HepG2 (cell line): ENCODE data around the gene NEIL1. TPM values are rescaled to one million over a fixed set of nuclear protein-coding genes. Genes with fewer than 3 reads are reported as not detected.
A peak's percentile ranks its signal among the peaks of the same experiment; 100 is the strongest.

Experiments
- HMGA1 ChIP-seq: sonication (generic); formaldehyde crosslinking; conservative IDR thresholded peaks from 2 replicates; pipeline ENCODE4 v1.4.0; 2020; ENCODE audit warnings: missing genetic modification reagents
- MED1 ChIP-seq: sonication (generic); formaldehyde crosslinking; IDR thresholded peaks from 2 replicates; pipeline ENCODE4 v1.4.0; 2020; ENCODE audit warnings: missing genetic modification reagents
- PTBP1 ChIP-seq: fragments of 200-400 bp; formaldehyde crosslinking; IDR thresholded peaks from 2 replicates; pipeline ENCODE4 v1.6.1; 2018; ENCODE audit warnings: low read length, low read depth; ENCODE audit not compliant: poor library complexity, severe bottlenecking
- ZNF569 ChIP-seq: sonication (generic); formaldehyde crosslinking; IDR thresholded peaks from 2 replicates; pipeline ENCODE4 v1.5.0; 2020; ENCODE audit warnings: mild to moderate bottlenecking, missing genetic modification reagents, moderate library complexity, borderline replicate concordance
- ZNF572 ChIP-seq: sonication (generic); formaldehyde crosslinking; IDR thresholded peaks from 2 replicates; pipeline ENCODE4 v1.5.1; 2020; ENCODE audit warnings: mild to moderate bottlenecking, missing genetic modification reagents
- ZNF782 ChIP-seq: sonication (generic); formaldehyde crosslinking; IDR thresholded peaks from 2 replicates; pipeline ENCODE4 v1.4.0; 2020; ENCODE audit warnings: missing genetic modification reagents, mild to moderate bottlenecking, borderline replicate concordance
- polyA plus RNA-seq, 8 experiments: library from polyadenylated mRNA; depleted of rRNA in 3 of 8; stranded (reverse) in 7 of 8; unstranded in 1 of 8; fragments of >200 nt; fragmentation: Illumina TruSeq in 4 of 8; extraction: Trizol in 4 of 8; gene quantifications; 2 replicates each; pipeline versions ENCODE4 v1.2.1 to v1.2.3, GENCODE V29; 2011 to 2016; ENCODE audit warnings: low read depth in 4 of 8, missing spikeins in 1 of 8, mixed read lengths in 1 of 8; ENCODE audit not compliant: insufficient read depth in 1 of 8
- total RNA-seq, 5 experiments: library from RNA; depleted of rRNA; stranded (reverse); fragments of >200 nt; fragmentation: Illumina TruSeq; extraction: Trizol; gene quantifications; 2 replicates each; pipeline ENCODE4 v1.2.3, GENCODE V29; 2016; ENCODE audit warnings: low read depth in 1 of 5
- TF ChIP-seq, protein P1 (sequence below): sonication (generic); formaldehyde crosslinking; IDR thresholded peaks from 2 replicates; pipeline ENCODE4 v1.4.0; 2020; ENCODE audit warnings: mild to moderate bottlenecking, missing genetic modification reagents
- TF ChIP-seq, protein P2 (sequence below): sonication (generic); formaldehyde crosslinking; IDR thresholded peaks from 2 replicates; pipeline ENCODE4 v1.4.0; 2020; ENCODE audit warnings: missing genetic modification reagents
- TF ChIP-seq, protein P3 (sequence below): IDR thresholded peaks from 2 replicates; pipeline ENCODE4 v1.6.1; 2012; ENCODE audit warnings: low read depth, low read length, improper control_type of control experiment
- TF ChIP-seq, protein P4 (sequence below): sonication (generic); formaldehyde crosslinking; conservative IDR thresholded peaks from 2 replicates; pipeline ENCODE4 v1.8.0; 2022; ENCODE audit warnings: missing genetic modification reagents
- TF ChIP-seq, protein P5 (sequence below): sonication (generic); formaldehyde crosslinking; IDR thresholded peaks from 2 replicates; pipeline ENCODE4 v1.5.0; 2020; ENCODE audit warnings: mild to moderate bottlenecking, missing genetic modification reagents

The NEIL1 gene
- total and polyA plus RNA-seq, 2 of the 13 experiments (the other 11 are each of a cell fraction or from before 2014, with no cell fraction given) = 10.4 to 15.5 TPM

DNA sequence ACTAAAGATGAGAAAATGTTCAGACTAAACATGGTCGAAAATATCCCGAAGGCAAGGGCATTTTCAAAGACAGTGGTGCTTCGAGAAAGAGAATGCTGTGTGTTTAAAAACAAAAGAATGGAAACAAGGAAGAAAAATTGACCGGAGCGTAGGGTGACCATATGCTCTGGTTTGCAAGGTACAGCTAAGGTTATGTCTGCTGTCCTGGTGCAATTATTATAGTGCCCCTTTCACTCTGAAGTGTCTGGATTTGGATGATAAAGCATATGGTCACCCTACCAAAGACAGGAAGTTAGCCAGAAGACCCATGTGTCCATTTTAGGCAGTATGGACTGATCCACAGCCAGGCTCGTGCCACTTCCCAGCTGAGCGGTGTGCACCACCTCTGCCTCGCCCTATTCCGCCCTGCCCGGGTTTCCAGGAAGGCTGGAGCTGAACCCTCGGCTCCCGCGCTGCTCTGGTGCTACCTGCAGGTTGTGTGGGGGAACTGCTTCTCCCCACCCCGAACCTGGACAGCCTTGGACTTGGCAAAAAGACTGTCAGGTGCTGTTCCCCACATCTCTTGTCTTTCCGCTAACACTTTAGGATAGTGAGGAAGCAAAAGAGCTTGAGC, 39.0 kb upstream of the NEIL1 start (continued):
- TF ChIP-seq, protein P1, sequence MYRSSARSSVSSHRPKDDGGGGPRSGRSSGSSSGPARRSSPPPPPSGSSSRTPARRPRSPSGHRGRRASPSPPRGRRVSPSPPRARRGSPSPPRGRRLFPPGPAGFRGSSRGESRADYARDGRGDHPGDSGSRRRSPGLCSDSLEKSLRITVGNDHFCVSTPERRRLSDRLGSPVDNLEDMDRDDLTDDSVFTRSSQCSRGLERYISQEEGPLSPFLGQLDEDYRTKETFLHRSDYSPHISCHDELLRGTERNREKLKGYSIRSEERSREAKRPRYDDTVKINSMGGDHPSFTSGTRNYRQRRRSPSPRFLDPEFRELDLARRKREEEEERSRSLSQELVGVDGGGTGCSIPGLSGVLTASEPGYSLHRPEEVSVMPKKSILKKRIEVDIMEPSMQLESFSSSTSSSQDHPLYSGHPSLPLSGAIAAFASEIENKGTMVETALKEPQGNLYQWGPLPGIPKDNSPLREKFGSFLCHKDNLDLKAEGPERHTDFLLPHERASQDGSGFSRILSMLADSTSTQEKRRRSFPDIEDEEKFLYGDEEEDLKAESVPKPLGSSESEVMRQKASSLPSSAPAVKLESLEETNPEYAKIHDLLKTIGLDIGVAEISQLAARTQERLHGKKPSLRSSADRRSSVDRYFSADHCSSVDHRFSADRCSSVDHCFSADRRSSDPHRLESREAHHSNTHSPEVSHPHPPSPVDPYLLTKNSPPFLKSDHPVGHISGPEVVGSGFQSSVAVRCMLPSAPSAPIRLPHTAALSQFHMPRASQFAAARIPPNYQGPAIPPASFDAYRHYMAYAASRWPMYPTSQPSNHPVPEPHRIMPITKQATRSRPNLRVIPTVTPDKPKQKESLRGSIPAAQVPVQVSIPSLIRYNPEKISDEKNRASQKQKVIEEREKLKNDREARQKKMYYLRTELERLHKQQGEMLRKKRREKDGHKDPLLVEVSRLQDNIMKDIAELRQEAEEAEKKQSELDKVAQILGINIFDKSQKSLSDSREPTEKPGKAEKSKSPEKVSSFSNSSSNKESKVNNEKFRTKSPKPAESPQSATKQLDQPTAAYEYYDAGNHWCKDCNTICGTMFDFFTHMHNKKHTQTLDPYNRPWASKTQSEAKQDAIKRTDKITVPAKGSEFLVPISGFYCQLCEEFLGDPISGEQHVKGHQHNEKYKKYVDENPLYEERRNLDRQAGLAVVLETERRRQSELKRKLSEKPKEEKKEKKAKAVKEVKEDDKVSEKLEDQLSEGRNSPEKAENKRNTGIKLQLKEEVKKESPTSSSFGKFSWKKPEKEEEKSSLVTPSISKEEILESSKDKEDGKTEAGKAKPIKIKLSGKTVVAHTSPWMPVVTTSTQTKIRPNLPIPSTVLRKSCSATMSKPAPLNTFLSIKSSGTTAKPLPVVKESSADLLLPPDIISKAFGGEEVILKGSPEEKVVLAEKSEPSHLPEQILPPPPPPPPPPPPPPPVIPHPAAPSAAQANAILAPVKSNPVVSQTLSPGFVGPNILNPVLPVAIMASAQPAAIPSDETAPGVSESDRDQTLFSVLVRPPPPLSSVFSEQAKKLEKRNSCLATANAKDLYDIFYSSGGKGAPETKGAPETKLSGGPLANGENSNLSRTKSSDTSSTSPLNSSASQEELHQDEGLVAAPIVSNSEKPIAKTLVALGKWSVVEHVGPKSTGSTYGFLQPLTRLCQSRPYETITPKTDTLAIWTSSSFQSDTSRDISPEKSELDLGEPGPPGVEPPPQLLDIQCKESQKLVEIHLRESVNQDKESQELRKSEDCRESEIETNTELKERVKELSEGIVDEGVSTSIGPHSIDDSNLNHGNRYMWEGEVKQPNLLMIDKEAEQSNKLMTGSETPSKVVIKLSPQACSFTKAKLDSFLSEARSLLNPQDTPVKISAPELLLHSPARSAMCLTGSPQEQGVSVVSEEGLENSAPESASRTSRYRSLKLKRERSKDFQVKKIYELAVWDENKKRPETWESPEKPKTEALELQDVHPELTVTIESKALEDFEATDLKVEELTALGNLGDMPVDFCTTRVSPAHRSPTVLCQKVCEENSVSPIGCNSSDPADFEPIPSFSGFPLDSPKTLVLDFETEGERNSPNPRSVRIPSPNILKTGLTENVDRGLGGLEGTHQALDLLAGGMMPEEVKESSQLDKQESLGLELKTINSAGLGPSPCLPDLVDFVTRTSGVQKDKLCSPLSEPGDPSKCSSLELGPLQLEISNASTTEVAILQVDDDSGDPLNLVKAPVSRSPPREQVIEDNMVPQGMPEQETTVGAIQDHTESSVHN (CRISPR knock-in tag) = no peak
- no peak for TF ChIP-seq HMGA1 (CRISPR knock-in tag)
- TF ChIP-seq ZNF572 (CRISPR knock-in tag) = 0 out of 2 replicates have a peak, but pooled peaks have one; percentile 23
- no peak for TF ChIP-seq ZNF569 (CRISPR knock-in tag)
- no peak for TF ChIP-seq PTBP1
- TF ChIP-seq, protein P2, sequence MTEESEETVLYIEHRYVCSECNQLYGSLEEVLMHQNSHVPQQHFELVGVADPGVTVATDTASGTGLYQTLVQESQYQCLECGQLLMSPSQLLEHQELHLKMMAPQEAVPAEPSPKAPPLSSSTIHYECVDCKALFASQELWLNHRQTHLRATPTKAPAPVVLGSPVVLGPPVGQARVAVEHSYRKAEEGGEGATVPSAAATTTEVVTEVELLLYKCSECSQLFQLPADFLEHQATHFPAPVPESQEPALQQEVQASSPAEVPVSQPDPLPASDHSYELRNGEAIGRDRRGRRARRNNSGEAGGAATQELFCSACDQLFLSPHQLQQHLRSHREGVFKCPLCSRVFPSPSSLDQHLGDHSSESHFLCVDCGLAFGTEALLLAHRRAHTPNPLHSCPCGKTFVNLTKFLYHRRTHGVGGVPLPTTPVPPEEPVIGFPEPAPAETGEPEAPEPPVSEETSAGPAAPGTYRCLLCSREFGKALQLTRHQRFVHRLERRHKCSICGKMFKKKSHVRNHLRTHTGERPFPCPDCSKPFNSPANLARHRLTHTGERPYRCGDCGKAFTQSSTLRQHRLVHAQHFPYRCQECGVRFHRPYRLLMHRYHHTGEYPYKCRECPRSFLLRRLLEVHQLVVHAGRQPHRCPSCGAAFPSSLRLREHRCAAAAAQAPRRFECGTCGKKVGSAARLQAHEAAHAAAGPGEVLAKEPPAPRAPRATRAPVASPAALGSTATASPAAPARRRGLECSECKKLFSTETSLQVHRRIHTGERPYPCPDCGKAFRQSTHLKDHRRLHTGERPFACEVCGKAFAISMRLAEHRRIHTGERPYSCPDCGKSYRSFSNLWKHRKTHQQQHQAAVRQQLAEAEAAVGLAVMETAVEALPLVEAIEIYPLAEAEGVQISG = peak; percentile 40; the same call in 1 of the 2 replicates
- no peak for TF ChIP-seq ZNF782
- TF ChIP-seq, protein P3, sequence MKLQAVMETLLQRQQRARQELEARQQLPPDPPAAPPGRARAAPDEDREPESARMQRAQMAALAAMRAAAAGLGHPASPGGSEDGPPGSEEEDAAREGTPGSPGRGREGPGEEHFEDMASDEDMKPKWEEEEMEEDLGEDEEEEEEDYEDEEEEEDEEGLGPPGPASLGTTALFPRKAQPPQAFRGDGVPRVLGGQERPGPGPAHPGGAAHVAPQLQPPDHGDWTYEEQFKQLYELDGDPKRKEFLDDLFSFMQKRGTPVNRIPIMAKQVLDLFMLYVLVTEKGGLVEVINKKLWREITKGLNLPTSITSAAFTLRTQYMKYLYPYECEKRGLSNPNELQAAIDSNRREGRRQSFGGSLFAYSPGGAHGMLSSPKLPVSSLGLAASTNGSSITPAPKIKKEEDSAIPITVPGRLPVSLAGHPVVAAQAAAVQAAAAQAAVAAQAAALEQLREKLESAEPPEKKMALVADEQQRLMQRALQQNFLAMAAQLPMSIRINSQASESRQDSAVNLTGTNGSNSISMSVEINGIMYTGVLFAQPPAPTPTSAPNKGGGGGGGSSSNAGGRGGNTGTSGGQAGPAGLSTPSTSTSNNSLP = no peak
- TF ChIP-seq, protein P4, sequence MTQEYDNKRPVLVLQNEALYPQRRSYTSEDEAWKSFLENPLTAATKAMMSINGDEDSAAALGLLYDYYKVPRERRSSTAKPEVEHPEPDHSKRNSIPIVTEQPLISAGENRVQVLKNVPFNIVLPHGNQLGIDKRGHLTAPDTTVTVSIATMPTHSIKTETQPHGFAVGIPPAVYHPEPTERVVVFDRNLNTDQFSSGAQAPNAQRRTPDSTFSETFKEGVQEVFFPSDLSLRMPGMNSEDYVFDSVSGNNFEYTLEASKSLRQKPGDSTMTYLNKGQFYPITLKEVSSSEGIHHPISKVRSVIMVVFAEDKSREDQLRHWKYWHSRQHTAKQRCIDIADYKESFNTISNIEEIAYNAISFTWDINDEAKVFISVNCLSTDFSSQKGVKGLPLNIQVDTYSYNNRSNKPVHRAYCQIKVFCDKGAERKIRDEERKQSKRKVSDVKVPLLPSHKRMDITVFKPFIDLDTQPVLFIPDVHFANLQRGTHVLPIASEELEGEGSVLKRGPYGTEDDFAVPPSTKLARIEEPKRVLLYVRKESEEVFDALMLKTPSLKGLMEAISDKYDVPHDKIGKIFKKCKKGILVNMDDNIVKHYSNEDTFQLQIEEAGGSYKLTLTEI = no peak
- peak; percentile 30; the same call in 1 of the 2 replicates for TF ChIP-seq MED1 (CRISPR knock-in tag)
- TF ChIP-seq, protein P5, sequence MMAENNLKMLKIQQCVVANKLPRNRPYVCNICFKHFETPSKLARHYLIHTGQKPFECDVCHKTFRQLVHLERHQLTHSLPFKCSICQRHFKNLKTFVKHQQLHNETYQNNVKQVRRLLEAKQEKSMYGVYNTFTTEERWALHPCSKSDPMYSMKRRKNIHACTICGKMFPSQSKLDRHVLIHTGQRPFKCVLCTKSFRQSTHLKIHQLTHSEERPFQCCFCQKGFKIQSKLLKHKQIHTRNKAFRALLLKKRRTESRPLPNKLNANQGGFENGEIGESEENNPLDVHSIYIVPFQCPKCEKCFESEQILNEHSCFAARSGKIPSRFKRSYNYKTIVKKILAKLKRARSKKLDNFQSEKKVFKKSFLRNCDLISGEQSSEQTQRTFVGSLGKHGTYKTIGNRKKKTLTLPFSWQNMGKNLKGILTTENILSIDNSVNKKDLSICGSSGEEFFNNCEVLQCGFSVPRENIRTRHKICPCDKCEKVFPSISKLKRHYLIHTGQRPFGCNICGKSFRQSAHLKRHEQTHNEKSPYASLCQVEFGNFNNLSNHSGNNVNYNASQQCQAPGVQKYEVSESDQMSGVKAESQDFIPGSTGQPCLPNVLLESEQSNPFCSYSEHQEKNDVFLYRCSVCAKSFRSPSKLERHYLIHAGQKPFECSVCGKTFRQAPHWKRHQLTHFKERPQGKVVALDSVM (CRISPR knock-in tag) = no peak
